ENCODE results near the gene DNAI7. TPM values are rescaled to one million over a fixed set of nuclear protein-coding genes. Genes with fewer than 3 reads are reported as not detected.

DNAI7 gene
- total and polyA plus RNA-seq, 3 donors from 2014 or later = 10.1 to 22.6 (median 21.0) TPM

DNA sequence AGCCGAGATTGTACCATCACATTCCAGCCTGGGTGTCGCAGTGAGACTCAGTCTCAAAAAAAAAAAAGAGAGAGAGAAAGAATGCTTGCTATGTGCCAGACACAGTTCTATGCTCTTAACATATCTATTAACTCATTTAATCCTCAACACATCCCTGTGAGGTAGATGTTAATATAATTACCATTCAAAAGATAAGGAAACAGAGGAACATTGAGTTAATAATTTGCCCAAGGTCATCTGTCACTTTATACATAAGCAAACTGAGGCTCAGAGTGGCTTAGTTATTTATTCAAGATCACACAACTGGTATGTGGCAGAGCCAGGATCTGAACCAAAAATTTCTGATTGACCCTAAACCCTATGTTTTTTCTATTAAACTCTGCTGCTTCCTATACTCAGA, 129.9 kb downstream of the DNAI7 start:
- WGBS, 2 donors = 83 to 84% methylated on average over 2 of the region's 2 CpGs
- intact Hi-C loops (cut with DNase I; ENCODE audit: low total_unique reads) = no loop called here
- Histone ChIP-seq H3K27ac (no peak overlapping the region), H3K27me3 (no peaks in the 10 kb centered on the region), H3K4me3 (no peak overlapping the region), H3K36me3 (ENCODE audit: low read depth, missing control alignments) (no peaks in the 10 kb centered on the region), H3K4me1 (no peaks in the 10 kb centered on the region), H3K9me3 (no peaks in the 10 kb centered on the region)
- no peak for TF ChIP-seq POLR2A (IDR thresholded peaks at IDR 0.05)
- DNase-seq = no peak

DNA sequence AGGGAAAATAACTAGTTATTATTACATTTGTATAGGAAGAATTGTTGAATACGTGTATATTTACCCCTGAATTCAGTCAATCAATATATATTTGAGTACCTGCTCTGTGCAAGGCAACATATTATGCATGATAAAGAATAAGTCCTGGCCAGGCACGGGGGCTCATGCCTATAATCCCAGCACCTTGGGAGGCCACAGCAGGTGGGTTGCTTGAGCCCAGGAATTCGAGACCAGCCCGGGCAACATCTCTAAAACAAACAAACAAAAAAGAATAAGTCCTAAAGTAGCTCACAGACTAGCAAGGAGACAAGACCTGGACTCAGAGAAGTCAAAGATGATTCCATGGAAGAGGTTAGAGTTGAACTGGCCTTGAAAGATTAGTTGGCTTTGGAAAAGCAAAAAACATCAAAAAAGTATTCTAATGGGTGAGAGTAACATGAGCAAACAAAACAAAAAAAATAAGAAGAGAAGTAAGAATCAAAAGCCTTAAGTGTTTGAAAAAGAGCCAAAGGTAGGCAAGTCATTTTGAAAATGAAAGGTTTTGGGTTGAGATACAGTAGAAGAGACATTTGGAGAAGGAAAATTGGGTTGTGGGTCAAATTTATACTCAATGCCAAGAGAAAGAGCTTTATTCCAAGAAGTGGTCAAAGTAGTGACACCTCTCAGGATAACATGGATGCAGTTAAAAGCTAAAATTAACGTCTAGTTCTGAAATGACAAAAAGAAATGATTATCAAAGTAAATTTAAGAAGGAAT, 130.9 kb downstream of the DNAI7 start:
- H3K4me1 ChIP-seq = no peaks in the 10 kb centered on the region
- TF ChIP-seq POLR2A (IDR thresholded peaks at IDR 0.05) = no peak
- TF ChIP-seq, protein P1, sequence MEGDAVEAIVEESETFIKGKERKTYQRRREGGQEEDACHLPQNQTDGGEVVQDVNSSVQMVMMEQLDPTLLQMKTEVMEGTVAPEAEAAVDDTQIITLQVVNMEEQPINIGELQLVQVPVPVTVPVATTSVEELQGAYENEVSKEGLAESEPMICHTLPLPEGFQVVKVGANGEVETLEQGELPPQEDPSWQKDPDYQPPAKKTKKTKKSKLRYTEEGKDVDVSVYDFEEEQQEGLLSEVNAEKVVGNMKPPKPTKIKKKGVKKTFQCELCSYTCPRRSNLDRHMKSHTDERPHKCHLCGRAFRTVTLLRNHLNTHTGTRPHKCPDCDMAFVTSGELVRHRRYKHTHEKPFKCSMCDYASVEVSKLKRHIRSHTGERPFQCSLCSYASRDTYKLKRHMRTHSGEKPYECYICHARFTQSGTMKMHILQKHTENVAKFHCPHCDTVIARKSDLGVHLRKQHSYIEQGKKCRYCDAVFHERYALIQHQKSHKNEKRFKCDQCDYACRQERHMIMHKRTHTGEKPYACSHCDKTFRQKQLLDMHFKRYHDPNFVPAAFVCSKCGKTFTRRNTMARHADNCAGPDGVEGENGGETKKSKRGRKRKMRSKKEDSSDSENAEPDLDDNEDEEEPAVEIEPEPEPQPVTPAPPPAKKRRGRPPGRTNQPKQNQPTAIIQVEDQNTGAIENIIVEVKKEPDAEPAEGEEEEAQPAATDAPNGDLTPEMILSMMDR (IDR thresholded peaks at IDR 0.05) = no peak
- intact Hi-C loops (cut with DNase I; ENCODE audit: low total_unique reads) = no loop called here
- no peaks in the 10 kb centered on the region for H3K9me3 ChIP-seq
- no peak overlapping the region for H3K27ac ChIP-seq
- WGBS, 2 donors = 72 to 73% methylated on average over 5 of the region's 5 CpGs
- H3K4me3 ChIP-seq = no peak overlapping the region
- H3K36me3 ChIP-seq (ENCODE audit: low read depth, missing control alignments) = no peaks in the 10 kb centered on the region
- DNase-seq = no peak
- no peaks in the 10 kb centered on the region for H3K27me3 ChIP-seq

DNA sequence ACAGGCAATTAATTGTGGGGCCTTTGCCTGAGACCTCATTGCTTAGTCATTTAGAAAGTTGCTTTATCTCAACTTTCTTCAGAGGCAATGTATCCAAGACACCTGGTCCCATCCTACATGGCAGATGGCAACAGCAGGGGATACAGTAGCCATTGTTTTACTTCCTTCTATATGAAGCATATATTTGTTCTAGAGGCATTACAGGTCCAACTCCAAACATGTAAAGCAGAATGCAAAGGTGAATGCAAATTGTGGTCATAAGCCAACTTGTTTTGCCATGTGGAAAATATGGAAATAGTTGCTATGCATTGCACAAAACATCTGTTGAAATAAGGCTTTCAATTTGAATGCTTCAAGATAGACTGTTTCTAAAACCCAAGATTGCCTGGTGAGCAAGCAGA, 136.3 kb downstream of the DNAI7 start:
- H3K4me1 ChIP-seq = no peaks in the 10 kb centered on the region
- H3K27ac ChIP-seq = no peak overlapping the region
- no peaks in the 10 kb centered on the region for H3K27me3 ChIP-seq
- intact Hi-C loops (cut with DNase I; ENCODE audit: low total_unique reads) = no loop called here
- no peak for TF ChIP-seq POLR2A (IDR thresholded peaks at IDR 0.05)
- TF ChIP-seq, protein P1 (IDR thresholded peaks at IDR 0.05) = no peak
- no peaks in the 10 kb centered on the region for H3K9me3 ChIP-seq
- H3K4me3 ChIP-seq = no peak overlapping the region
- DNase-seq = no peak
- H3K36me3 ChIP-seq (ENCODE audit: low read depth, missing control alignments) = no peaks in the 10 kb centered on the region

Other genes starting within 250 kb of the DNAI7 start
- 10 to 100 TPM; 34.7 to 44.2 TPM for gene BCAT1, start 246.1 kb downstream of the DNAI7 start, total RNA-seq
- 30.8 TPM for gene BCAT1, start 246.1 kb downstream of the DNAI7 start, polyA plus RNA-seq (ENCODE audit: insufficient read depth, low read depth, low replicate concordance)
- gene ETFRF1, start 77 bp upstream of the DNAI7 start, total RNA-seq = 10 to 100 TPM; 47.6 to 63.3 TPM
- 84.9 TPM for gene ETFRF1, start 77 bp upstream of the DNAI7 start, polyA plus RNA-seq (ENCODE audit: insufficient read depth, low read depth, low replicate concordance)
- gene KRAS, start 55.8 kb upstream of the DNAI7 start, total RNA-seq = 10 to 100 TPM; 20.3 to 22.1 TPM
- gene KRAS, start 55.8 kb upstream of the DNAI7 start, polyA plus RNA-seq (ENCODE audit: insufficient read depth, low read depth, low replicate concordance) = 13.3 TPM

Data from testis (tissue), 3 donors.